C4-2B (cell line): Measurements from ENCODE around the gene ADISSP.

Experiments
- H3K27ac ChIP-seq: fragments of 450-650 bp; 2 replicates; pipeline ENCODE4 v1.5.1; 2017
- ZFX ChIP-seq: fragments of 450-650 bp; IDR thresholded peaks from 2 replicates; pipeline ENCODE4 v1.6.1; 2017
- TF ChIP-seq, protein P1 (sequence below): fragments of 450-650 bp; conservative IDR thresholded peaks from 2 replicates; pipeline ENCODE4 v1.5.1; 2017; ENCODE audit warnings: mild to moderate bottlenecking

Gene ADISSP

DNA sequence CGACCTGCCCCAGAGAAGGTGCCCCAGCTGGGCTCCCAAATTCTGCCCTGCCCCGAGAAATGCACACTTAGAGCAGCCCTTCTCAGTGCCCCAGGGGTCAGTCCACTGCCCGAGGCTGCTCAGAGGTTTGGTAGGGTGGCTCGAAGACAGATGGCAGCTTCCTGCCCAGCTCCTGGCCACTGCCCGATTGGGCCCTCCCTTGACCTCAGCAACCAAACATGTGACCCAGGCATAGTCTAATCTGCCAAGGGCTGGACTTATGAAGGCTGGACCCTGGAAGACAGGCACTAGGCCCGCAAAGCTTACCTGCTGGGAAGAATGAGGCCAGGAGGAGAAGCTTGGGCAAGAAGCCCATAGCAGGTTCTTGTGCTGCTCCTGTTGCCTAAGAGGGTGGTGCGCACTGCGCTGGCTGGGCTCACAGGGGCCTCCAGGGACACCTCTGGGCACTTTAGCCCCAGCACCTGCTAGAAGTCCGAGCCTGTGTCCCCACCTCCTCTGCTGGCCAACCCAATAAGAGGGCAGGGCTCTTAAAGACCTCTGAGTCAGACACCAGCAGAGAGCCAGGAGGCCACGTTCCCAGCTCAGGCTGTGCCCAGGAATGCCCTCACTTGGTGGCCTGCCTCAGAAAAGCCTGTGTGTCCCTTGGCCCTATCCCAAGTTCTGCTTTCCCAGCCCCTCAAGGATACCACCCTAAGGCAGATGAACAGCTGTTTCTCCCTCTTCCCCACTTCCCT, 60.6 kb downstream of the ADISSP start:
- TF ChIP-seq ZFX = no peak
- TF ChIP-seq, protein P1, sequence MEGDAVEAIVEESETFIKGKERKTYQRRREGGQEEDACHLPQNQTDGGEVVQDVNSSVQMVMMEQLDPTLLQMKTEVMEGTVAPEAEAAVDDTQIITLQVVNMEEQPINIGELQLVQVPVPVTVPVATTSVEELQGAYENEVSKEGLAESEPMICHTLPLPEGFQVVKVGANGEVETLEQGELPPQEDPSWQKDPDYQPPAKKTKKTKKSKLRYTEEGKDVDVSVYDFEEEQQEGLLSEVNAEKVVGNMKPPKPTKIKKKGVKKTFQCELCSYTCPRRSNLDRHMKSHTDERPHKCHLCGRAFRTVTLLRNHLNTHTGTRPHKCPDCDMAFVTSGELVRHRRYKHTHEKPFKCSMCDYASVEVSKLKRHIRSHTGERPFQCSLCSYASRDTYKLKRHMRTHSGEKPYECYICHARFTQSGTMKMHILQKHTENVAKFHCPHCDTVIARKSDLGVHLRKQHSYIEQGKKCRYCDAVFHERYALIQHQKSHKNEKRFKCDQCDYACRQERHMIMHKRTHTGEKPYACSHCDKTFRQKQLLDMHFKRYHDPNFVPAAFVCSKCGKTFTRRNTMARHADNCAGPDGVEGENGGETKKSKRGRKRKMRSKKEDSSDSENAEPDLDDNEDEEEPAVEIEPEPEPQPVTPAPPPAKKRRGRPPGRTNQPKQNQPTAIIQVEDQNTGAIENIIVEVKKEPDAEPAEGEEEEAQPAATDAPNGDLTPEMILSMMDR = no peak
- no peak overlapping the region for H3K27ac ChIP-seq

DNA sequence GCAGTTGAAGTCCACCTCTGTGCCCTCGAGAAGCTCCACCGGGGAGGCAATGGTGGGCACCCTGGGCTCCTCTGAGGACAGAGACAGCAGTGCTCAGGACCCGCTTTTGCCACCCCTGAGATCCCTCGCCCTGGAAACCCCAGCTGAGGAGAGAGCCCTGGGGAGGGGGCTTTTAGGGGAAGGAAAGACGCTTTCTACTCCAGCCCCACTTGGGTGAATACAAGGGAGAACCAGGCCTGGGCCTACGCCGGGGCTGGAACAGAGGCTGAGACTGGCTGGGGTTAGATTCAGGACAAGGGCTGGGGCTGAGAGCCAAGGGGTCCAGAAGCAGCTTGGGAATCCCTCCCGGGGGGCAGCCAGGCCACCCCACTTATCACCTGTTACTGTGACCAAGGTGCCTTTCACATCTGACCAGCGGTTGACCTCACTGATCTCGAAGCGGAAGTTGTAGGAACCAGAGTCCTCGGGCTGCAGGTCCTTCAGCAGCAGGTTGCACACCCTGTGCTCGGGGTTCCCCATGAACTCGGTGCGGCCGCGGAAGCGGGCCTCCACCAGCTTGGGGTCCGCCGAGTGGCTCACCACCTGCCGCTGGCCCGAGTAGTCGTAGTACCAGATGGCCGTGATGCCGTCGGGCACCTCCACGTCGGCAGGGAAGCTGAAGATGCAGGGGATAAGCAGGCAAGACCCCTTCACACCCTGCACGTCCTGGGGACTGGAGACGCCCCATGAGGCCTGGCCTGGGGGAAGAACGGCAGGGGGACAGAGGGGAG, 61.4 kb downstream of the ADISSP start:
- H3K27ac ChIP-seq = no peak overlapping the region

GRCh38 chr20:3705491-3705969, 62.0 kb downstream of the ADISSP start:
- no peak for TF ChIP-seq ZFX
- TF ChIP-seq, protein P1 = no peak
- H3K27ac ChIP-seq = no peak overlapping the region

More for the DNA sequence above, 61.4 kb downstream of the ADISSP start:
- TF ChIP-seq, protein P1 = no peak
- TF ChIP-seq ZFX = no peak

GRCh38 chr20:3704087-3704486, 63.5 kb downstream of the ADISSP start:
- H3K27ac ChIP-seq = no peak overlapping the region

More at GRCh38 chr20:3704087-3704486, 63.5 kb downstream of the ADISSP start:
- no peak for TF ChIP-seq ZFX
- TF ChIP-seq, protein P1 = no peak
